Effector memory CD4-positive, alpha-beta T cell (primary cell): ENCODE measurements around the gene ARRB2.

Source experiments
- DNase-seq, 3 donors: peaks; one replicate each; pipeline ENCODE4 v3.0.0-alpha.2; 2020
- H3K27ac ChIP-seq: 2 replicates; pipeline ENCODE4 v1.7.0; 2013; ENCODE audit warnings: mild to moderate bottlenecking, low read length, moderate library complexity; ENCODE audit not compliant: insufficient read depth, poor library complexity, severe bottlenecking
- H3K27me3 ChIP-seq: replicated peaks from 2 replicates; pipeline ENCODE4 v1.7.0; 2013; ENCODE audit warnings: mild to moderate bottlenecking, low read length; ENCODE audit not compliant: insufficient read depth, control insufficient read depth, poor library complexity, severe bottlenecking
- H3K36me3 ChIP-seq: 2 replicates; pipeline ENCODE4 v1.7.0; 2013; ENCODE audit warnings: mild to moderate bottlenecking, low read length, moderate library complexity; ENCODE audit not compliant: control insufficient read depth, insufficient read depth
- H3K4me1 ChIP-seq: 2 replicates; pipeline ENCODE4 v1.7.0; 2013; ENCODE audit warnings: low read length, mild to moderate bottlenecking; ENCODE audit not compliant: control insufficient read depth, insufficient read depth, poor library complexity, severe bottlenecking
- H3K4me3 ChIP-seq: 2 replicates; pipeline ENCODE4 v1.7.0; 2013; ENCODE audit warnings: low read length, low read depth, mild to moderate bottlenecking; ENCODE audit not compliant: insufficient read depth, poor library complexity, severe bottlenecking
- H3K9me3 ChIP-seq: 2 replicates; pipeline ENCODE4 v1.7.0; 2013; ENCODE audit warnings: mild to moderate bottlenecking, low read length, moderate library complexity; ENCODE audit not compliant: control insufficient read depth
- total RNA-seq, 3 donors: gene quantifications; one replicate each; lab custom pipeline; 2026; lab: John Stamatoyannopoulos, UW

The ARRB2 gene
- total RNA-seq = 102 to 160 (median 133) reads per million in 3 donors

DNA sequence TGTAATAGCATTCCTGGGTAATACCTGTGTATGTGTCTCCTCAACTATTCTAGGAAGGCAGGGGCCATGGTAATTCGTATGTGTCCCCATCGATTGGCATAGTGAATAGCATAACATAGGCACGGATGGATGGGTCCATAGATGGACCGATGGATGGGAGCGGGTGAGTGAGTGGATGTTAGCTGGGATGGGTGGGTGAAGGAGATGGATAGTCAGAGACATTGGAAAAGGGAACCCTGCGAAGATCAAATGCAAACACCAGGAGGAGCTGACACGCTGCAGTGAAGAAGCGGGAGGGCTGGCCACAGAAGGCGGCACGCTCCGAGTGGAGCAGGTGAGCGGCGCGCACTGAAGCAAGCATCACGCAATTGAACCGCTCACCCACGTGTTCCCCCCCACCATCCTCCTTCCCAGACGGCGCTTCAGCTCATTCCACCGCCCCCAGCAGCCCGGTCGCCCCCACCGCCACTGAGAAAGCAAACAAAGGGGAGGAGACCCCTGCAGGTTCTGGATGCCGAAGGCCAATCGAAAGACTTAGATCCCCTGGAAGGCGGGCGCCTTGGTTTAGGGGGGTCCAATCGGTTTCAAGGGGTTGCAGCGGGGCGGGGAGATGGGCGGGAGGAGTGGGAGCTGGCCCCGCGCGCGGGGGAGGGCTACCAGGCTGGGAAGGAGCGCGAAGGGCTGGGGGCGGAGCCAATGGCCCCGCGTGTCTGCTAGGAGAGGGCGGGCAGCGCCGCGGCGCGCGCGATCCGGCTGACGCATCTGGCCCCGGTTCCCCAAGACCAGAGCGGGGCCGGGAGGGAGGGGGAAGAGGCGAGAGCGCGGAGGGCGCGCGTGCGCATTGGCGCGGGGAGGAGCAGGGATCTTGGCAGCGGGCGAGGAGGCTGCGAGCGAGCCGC, at the start of gene ARRB2:
ARRB2 (plus strand) TSS at position 839 of the 899 bp plus-strand sequence. CDS start 90 bp downstream, outside the sequence.
- Histone ChIP-seq H3K4me1 (peaks cover 42% of the 10 kb centered on the region), H3K36me3 (no peaks in the 10 kb centered on the region), H3K4me3 (peak within 1 kb of the TSS; percentile 75), H3K27me3 (no peaks in the 10 kb centered on the region), H3K9me3 (no peaks in the 10 kb centered on the region), H3K27ac (peak within 1 kb of the TSS; percentile 86)
- peak; percentile 97 to 99 (median 98) for DNase-seq

DNA sequence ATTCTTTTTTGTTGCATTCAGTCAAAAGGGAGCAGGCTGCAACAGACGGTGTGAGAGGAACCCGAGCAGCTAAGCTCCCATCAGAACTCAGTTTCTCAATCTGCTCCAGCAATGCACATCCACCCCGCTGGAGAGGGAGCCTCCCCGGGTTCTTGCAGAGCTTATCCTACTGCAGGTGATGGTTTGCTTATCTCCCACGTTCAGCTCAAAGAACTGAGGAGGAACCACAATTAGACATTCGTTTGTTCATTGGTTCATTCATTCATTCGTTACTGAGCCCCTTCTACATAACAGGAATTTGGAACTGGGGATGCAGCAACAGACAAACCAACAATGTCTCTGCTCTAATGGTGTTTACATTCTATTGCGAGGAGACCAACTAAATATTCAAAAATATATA, 46.7 kb upstream of the ARRB2 start:
- H3K27me3 ChIP-seq = no peaks in the 10 kb centered on the region
- H3K27ac ChIP-seq = no peak overlapping the region
- H3K4me1 ChIP-seq = no peaks in the 10 kb centered on the region
- H3K9me3 ChIP-seq = no peaks in the 10 kb centered on the region
- no peak overlapping the region for H3K4me3 ChIP-seq
- no peaks in the 10 kb centered on the region for H3K36me3 ChIP-seq
- DNase-seq = no peak

DNA sequence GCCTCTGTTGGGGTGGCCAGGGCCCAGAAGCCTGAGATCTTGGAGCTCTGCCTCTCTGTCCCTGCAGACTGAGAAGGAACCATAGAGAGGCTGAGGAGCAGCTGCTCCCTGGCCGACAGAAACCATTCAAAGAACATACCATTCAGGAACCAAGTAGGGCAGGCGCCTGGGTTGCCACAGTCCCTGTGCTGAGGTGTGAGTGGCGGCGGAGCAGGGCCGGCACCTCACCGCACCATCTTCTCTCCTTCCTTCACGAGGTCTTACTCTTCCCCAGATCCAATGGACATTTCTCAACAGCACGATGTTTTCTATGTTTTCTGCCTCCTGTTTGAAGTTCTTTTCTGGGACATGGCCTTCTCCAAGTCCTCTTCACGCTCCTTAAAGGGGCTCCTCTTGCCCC, 46.2 kb upstream of the ARRB2 start:
- no peak overlapping the region for H3K27ac ChIP-seq
- no peak for DNase-seq

DNA sequence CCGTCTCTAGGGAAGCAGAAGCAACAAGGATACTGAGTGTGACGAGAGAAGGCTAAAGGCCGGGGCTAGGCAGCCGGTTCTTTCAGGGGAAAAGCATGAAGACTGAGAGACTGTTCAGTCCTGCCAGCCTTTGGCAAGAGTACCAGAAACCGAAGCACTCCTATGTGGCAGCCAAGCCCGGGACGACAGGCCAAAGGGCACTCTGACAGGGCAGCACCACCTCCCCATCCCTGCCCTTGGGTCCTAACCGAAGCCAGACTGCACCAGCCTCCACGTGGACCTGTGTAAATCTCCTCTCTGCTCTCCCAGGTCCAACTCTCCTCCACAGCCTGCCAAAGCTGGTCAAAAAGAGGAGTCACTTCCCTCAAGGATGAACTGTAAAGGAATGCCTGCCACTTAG, 45.4 kb upstream of the ARRB2 start:
- Histone ChIP-seq H3K4me3 (no peak overlapping the region), H3K4me1 (no peaks in the 10 kb centered on the region), H3K27ac (no peak overlapping the region), H3K9me3 (no peaks in the 10 kb centered on the region), H3K36me3 (no peaks in the 10 kb centered on the region), H3K27me3 (no peaks in the 10 kb centered on the region)
- no peak for DNase-seq

More for the DNA sequence above, 46.2 kb upstream of the ARRB2 start:
- Histone ChIP-seq H3K9me3 (no peaks in the 10 kb centered on the region), H3K4me1 (no peaks in the 10 kb centered on the region), H3K4me3 (no peak overlapping the region), H3K36me3 (no peaks in the 10 kb centered on the region), H3K27me3 (no peaks in the 10 kb centered on the region)

DNA sequence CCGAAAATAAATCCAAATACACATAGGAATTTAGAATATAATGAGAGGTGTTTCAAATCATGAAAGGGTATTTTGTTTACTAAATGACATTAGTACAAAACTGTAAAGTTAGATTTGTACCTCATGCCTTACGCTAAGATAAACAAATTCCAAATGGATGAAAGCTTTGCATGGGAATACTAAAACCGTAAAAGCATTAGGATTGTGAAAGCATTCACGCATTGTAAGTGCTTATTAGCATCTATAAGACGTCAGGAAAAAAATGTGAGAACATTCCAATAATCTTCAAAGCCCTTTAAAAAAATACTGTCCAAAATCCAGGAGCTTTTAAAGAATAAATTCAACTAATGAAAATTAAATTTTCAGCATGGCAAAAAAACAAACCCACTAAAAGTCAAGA, 44.1 kb upstream of the ARRB2 start:
- no peaks in the 10 kb centered on the region for H3K27me3 ChIP-seq
- H3K27ac ChIP-seq = no peak overlapping the region
- no peak overlapping the region for H3K4me3 ChIP-seq
- DNase-seq = no peak
- no peaks in the 10 kb centered on the region for H3K4me1 ChIP-seq
- H3K9me3 ChIP-seq = no peaks in the 10 kb centered on the region
- peaks cover 5% of the 10 kb centered on the region for H3K36me3 ChIP-seq

DNA sequence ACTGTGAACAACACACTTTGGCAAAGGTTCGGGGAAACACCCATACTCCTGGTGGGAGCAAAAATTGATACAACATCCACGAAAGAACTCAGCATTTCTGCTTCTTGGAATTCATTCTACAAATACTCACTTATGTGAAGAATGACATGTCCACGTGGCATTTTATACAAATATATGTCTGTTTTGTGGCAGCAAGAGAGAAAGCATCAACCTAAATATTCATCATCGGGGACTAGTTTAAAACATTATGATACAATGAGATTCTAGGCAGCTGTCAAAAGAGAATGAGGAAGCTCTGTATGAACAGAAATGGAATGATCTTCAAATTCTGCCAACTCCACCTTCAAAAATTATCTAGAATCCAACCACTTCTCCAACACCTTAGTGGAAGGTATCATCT, 43.3 kb upstream of the ARRB2 start:
- Histone ChIP-seq H3K9me3 (no peaks in the 10 kb centered on the region), H3K27me3 (no peaks in the 10 kb centered on the region), H3K36me3 (peaks cover 13% of the 10 kb centered on the region), H3K4me3 (no peak overlapping the region), H3K4me1 (no peaks in the 10 kb centered on the region), H3K27ac (no peak overlapping the region)
- no peak for DNase-seq

DNA sequence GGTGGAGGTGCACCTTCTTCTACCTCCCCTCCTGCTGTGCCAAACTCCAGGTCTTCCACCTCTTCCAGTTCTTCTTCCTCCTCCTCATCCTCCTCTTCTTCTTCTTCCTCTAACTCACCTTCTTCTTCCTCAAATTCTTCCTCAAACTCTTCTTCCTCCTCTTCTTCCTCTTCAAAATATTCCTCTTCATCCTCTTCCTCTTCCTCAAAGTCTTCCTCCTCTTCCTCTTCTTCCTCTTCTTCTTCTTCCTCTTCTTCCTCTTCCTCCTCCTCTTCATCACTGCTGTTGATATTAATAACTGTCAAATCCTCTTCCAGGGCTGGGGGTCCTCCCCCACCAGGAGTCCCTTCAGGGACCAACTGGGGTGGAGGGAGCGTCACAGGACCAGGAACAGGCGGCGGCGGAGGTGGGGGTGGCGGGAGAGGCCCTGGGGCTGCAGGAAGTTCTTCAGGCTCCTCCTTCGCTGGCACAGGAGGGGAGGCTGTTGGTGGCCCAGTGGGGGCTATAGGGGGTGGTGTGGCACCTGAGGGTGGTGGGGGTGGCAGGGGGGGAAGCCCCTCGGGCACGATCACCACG, 38.3 kb upstream of the ARRB2 start:
- Histone ChIP-seq H3K27me3 (no peaks in the 10 kb centered on the region), H3K4me1 (no peaks in the 10 kb centered on the region), H3K4me3 (no peak overlapping the region), H3K36me3 (peaks cover 60% of the 10 kb centered on the region), H3K27ac (no peak overlapping the region), H3K9me3 (no peaks in the 10 kb centered on the region)
- DNase-seq = no peak

DNA sequence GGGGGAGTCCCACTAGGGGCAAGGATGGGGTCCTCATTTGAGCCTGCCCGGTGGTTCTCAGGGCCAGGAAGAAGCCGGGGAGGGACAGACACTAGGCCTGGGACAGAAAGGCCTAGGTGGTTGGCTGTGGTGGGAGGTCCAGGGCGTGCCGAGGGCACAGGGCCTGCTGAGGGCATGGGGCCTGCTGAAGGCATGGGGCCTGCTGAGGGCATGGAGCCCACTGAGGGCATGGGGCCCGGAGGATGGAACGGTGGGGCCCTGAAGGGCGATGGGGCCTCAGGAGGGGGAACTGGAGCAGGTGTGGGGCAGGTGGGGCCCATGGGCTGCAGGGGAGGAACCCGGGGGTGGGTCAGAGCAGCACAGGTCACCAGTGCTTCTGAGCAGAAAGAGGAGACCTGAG, 37.7 kb upstream of the ARRB2 start:
- DNase-seq = no peak
- Histone ChIP-seq H3K4me1 (no peaks in the 10 kb centered on the region), H3K27me3 (no peaks in the 10 kb centered on the region), H3K27ac (no peak overlapping the region), H3K9me3 (no peaks in the 10 kb centered on the region), H3K4me3 (no peak overlapping the region), H3K36me3 (peaks cover 65% of the 10 kb centered on the region)

DNA sequence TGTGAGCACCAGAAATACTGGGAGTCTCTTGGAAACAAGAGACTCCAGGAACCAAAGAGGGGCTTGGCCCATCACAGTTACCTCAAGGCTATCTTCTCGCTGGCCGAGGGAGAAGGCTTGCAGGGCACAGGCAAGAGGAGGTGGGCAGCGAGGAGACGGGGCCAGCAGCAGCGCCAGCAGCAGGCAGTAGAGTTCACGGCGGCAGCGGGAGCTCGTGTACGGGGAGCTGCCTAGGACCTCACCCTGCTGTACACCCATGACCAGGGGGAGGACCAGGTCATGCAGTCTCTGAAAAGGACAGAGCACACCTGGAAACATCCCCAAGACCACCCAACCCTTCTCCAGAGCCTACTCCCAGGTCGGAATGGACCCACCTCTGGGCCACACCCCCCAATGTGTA, 37.3 kb upstream of the ARRB2 start:
- Histone ChIP-seq H3K36me3 (peaks cover 65% of the 10 kb centered on the region), H3K27ac (no peak overlapping the region), H3K4me3 (no peak overlapping the region), H3K4me1 (no peaks in the 10 kb centered on the region), H3K27me3 (no peaks in the 10 kb centered on the region), H3K9me3 (no peaks in the 10 kb centered on the region)
- no peak for DNase-seq

DNA sequence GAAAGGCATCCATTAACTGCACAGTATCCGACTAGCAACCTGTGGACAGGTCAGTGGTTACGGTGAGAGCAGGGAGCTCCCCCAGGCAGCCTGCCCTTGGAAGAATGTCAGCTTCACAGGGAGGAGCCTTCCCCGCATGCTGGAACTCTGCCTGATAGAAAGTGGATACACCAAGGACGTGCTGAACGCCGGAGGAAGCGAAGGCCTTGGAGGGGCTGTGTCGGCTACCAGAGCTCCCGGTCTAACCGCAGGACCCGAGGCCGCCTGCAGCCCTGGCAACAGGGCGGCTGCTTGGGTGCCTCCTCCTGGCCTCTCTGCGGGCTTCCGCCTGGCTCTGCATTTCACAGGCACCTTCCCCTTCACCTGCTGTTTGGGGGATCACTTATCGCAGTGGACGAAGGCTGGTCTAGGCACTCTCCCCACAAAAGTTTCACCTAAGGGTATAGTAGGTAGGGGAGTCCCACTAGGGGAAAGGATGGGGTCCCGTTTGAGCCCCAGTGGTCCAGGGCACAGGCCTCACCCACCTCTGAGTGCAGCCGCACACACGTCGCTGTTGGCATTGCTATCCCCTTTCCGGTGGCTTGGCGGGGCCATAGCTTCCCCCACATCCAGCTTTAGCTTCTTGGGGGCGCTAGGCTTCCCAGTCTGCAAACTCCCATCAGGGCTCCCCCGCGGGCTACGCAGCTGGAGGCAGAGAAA, 36.3 kb upstream of the ARRB2 start:
- no peak for DNase-seq
- no peak overlapping the region for H3K4me3 ChIP-seq
- H3K36me3 ChIP-seq = peaks cover 72% of the 10 kb centered on the region
- H3K27ac ChIP-seq = no peak overlapping the region
- H3K27me3 ChIP-seq = no peaks in the 10 kb centered on the region
- no peaks in the 10 kb centered on the region for H3K9me3 ChIP-seq
- H3K4me1 ChIP-seq = no peaks in the 10 kb centered on the region
